T-helper 2 cell treated with Interferon-gamma antibody and Interleukin-4, amounts not matched to agents 100 ng/mL and 5 ng/mL, for 36 hours (primary cell): ENCODE results near the gene AGAP1. TPM values are rescaled to one million over a fixed set of nuclear protein-coding genes. Genes with fewer than 3 reads are reported as not detected.

Experiments
- intact Hi-C: fragments of 100-400 bp; cut with micrococcal nuclease; formaldehyde crosslinking; loops from one replicate; pipeline ENCODE4 v1.15.1; 2023
- total RNA-seq: library from RNA; stranded (reverse); gene quantifications from 2 replicates; pipeline ENCODE4 v1.2.3, GENCODE V29; 2022

AGAP1 gene
- total RNA-seq, 1 donor from 2014 or later, result 1.4 TPM

- intact Hi-C loops, result no loop called here
Measured at GRCh38 chr2:235546436-235546835, 52.6 kb downstream of the AGAP1 start.

GRCh38 chr2:235549735-235550377 lies 56.0 kb downstream of the AGAP1 start:
- intact Hi-C loops, result no loop called here

- intact Hi-C loops, result no loop called here
Measured at GRCh38 chr2:235550378-235550760, 56.5 kb downstream of the AGAP1 start.

DNA sequence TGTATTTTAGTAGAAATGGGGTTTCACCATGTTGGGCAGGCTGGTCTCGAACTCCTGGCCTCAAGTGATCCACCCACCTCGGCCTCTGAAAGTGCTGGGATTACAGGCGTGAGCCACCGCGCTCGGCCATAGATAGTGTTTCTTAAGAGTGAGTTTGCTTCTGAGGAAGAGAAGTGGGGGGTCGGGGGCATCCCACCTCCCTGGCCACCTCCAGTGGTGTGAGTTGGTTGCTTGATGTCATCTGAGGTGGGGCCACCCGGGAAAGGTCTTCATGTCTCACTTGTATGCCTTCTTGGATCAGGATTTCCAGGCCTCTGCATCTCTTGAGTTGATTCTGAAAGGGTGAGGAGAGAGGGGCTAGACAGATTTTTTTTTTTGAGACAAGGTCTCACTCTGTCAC lies 57.1 kb downstream of the AGAP1 start:
- intact Hi-C loops, result no loop called here

DNA sequence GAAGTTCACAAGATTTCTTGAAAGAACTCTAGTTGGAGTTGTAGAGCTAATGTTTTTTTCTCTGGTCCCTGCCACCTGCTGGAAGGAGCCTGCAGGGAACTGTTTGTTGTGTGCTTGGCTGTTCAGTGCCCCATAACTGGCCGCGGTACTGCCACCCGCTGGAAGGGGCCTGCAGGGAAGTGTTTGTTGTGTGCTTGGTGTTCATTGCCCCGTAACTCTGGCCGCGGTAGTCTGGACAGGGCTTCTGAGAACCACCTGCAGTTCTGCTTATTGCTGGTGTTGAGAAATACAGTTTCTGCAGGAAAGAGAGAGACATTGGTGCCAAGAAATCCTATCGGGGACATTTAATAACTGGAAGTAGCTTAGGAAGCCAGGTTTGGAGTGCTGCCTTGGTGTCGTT lies 58.1 kb downstream of the AGAP1 start:
- intact Hi-C loops, result no loop called here

- intact Hi-C loops, result no loop called here
Measured at GRCh38 chr2:235552671-235553070, 58.8 kb downstream of the AGAP1 start.

DNA sequence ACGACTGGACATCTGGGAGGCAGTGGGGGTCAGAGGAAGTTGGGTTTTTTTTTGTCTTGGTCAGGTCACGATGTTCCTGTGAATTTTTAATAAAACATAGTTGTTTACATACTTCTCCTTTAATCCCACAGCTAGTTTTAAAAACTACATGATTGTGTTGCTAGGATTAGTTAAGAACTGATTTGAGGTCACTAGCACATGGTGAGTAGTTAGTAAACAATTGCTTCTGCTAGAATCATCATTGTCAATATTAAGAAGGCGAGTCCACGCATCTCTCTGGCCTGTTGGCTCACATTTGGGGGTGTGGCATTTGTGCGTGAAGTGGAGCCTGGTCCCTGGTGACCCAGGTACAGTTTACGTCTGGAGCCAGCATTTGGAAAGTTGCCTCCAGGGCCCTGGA lies 59.4 kb downstream of the AGAP1 start:
- intact Hi-C loops, result no loop called here

DNA sequence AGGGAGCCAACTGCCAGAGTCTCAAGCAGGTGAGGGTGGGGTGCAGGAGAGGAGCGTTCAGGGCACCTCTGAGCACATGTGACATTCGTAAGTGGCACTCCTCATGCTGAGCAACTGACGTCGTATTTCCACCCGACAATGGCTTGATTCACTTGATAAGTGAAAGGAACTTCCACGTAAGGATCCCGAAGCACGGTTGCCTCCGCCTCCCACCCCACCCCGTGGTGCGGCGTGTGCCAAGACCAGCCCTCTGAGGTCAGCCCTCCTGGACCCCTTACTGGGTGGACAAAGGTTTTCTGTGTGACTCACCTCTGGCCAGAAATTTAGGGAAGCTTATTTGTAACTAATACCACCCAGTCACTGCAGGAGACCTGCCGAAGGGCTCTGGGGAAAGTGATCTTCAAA lies 59.9 kb downstream of the AGAP1 start:
- intact Hi-C loops, result no loop called here

- intact Hi-C loops, result no loop called here
Measured at GRCh38 chr2:235554385-235554784, 60.5 kb downstream of the AGAP1 start.

DNA sequence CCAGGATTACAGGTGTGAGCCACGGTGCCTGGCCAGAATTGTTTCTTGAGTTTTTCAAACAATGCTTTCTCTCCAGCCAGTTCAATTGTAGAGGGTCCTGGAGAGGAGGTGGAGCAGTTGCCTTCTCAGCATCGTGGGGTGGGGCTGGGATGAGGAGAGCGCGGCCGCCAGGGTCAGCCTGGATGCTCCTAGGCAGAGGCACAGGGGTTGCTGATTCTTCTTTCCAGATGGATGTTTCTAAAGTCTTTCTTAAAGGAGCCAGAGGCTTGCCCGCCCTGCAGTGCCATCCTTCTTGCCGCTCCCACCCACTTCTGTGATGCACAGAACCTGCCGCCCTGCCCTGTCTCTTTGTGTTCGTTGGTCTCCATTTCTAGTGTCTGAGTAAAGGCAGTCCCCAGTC lies 61.1 kb downstream of the AGAP1 start:
- intact Hi-C loops, result no loop called here

DNA sequence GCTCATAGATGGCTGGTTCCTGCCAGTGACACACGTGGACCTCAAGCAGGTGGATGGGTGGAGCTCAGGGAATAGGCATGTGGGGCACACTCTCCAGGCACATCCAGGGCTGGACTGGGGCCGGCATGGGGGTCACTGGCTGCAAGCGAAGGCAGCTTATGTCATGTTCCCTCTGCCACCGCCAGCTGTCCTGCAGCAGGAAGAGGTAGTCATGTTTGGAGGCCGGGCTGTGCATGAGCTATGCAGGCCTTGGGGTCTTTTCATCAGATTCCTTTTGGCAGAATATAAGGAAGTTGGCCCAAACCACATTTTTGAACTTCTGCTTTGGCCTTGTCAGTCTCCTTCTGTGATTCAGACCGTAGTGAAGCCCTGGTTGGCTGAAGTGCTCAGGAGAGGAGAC lies 61.5 kb downstream of the AGAP1 start:
- intact Hi-C loops, result no loop called here

DNA sequence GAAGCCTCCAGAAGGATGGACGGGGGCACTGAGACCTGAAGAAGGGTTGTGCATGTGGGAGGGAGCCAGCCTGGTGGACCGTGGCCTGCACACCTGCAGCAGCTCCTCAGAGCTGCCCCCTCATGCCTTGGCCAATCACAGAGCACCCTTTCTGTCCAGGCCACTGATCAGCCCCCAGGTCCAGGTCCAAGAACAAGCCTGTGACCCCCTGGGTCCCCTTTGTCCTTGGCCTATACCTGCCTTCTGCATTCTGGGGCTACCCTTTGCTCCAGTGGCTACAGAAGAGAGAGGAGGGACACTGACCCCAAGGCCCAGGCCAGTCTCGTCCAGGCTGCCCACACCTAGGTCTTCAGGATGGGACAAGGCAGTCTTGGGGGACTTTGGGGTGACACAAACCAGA lies 62.2 kb downstream of the AGAP1 start:
- intact Hi-C loops, result no loop called here

DNA sequence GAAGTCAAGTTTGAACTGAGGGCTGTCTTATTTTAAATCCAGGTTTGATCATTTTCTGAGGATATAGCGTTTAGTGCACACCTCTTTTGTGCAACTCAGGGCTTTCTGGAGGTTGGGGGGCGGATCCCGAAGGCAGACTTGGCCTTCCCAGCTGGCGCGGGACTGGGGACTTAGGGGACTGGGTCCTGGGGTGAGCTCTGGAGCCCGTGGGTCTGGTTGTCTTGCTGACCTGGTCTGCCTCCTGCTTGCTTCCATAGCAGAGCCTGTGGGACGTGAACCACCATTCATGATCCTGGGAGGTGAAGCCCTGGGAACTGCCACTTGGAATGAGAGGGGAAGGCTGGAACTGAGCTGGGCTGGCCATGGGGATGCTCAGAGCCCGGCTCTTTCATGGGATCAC lies 63.1 kb downstream of the AGAP1 start:
- intact Hi-C loops, result no loop called here

DNA sequence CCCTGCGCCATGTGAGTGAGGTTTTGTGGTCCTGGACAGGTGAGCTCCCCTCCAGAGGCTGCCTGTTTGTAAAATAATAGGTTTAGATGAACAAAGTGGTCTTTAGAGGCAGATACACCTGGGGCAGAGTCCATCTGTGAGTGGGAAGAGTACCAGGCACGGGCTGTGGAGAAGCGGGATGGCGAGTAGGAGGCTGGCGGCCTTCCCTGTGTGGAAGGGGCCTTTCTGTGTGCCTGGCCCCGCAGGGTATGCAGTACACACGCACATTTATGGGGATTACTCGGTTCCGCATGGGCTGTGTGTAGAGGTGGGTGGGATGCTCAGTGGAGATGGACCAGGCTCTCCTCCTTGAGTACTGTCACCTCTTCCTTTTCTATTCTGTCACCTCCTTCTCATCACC lies 64.1 kb downstream of the AGAP1 start:
- intact Hi-C loops, result no loop called here

DNA sequence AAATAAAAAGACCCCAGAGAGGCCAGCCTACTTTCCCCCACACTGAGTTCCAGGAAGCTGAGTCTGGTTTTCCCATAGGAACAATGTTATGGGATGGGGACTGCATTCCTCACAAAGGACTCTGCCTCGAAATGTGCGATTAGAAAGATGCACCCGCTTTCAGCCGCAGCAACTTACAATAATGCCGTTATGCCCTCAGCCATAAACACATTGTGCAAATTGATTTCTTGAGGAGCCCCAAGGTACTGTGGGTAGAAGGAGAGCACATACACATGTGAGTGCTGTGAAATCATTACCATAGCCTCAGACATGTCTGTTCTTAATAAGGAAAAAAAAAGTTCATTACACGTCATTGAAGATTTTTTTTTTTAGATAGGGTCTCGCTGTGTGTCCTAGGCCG lies 64.7 kb downstream of the AGAP1 start:
- intact Hi-C loops, result no loop called here

DNA sequence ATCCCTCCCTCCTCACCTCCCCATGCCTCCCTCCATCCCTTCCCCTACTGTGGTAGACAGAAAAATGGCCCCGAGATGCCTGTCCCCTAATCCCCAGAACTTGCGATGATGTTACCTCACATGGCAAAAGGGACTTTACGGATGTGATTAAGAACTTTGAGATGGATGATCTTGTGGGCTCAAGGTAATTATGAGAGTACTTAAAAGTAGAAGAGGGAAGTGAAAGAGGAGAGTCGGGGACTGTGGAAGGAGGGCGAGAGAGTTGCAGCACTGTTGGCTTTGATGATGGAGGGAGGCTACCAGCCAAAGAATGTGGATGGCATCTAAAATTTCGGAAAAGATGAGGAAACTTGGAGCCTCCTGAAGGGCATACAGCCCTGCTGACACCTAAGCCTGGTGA lies 66.5 kb downstream of the AGAP1 start:
- intact Hi-C loops, result no loop called here

DNA sequence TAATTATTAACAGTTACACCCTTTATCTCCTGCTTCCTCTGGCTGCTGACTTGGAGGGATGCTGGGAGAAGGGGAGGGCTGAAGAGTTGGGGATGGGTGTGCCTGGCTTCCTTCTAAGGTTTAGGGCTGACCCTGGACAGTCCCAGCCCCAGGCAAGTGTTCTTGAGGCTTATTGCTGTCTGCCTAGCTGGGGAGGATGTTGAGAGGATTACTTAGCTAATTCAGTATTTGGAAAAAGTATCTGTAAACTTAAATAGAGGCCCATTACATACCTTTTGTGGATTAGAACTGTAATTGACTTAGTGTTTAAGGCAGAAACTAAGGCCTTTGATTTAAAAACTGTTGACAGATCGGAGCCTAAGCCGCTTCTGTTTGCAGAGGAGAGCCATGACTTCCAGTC lies 67.6 kb downstream of the AGAP1 start:
- intact Hi-C loops, result no loop called here

DNA sequence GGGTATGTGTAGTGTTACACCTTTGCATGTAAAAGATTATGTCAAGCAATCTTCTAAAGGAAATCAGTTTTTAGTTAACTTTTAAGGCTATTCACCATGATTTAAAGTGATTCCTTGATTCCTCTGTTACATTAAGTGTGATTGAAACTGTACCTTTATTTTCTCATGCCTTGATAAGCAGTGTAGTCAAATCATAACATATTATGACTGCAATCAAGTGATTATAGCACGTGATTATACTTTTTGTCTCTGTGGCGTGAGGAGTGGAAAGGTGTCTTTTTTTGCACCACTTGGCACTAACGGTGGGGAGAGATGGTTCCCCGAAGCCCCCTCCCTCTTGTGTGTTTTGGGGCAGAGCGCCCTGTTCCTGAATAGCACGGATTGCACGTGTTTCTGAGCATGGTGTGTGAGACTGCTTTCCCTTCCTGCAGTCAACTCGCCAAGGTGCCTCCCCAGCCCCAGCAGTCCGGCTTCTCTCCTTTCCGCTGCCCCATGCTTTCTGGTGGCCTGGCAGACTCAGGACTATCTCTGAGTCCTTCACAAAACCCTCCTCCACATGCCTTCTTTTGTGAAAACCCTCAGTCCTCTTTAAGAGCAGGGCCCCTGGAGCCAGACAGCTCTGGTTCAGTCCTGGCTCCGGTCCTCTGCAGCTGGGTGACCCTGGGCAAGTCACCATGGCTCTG lies 68.4 kb downstream of the AGAP1 start:
- intact Hi-C loops, result no loop called here

DNA sequence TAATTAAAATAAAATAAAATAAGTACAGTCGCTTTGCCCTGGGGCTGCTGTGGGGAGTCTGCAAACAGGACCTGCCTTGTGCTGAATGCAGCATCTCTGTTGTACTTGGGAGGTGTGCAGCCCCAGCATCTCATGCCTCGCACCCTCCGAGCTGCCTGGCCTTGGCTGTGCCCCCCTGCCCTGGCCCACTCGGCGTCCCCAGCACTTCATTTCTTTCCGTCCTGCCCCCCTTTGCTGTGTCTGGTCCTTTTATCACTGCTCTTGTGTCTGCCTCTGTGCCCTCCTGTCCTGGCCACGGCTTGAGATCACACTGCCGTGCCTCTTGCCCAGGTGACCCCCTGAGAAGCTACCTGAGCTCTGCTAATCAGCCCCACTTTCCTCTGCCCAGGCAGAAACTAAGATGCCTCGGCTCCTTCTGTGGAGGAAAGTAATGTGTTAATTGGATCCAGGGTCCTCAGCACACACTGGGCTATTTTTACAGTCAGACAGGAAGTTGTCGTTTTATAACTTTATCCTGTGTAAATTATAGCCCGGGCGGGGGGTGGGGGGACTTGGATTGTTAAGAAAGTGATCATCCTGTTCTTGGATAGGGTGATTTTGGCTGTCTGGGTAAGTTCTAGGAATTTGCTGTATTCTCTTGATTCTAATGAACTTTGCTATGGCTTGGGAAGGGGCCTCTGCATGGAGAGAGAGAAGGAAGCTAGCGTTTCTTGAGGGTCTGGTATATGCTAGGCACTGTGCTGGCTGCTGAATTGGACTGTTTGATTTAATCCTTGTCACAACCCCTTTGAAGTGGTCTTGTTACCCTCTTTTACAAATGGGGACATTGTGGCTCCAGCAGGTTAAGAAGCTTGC lies 69.4 kb downstream of the AGAP1 start:
- intact Hi-C loops, result no loop called here

DNA sequence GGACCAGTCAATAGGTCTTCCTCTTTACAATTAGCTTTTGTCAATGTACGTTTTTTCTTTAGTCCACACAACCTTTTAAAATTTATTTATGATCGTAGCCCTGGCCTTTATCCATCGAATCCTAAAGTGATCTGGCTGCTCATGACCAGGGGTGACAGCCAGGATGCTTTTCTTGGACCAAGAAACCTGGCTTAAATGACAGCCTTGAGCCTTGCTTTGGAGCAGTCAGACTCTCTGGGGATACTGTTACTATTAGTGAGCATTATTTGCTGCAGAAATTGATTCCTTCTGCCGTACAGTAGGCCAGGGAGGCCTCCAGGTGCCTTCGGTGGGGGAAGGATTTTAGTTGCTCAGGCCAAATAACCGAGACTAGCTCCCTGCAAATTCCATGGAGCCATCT lies 70.2 kb downstream of the AGAP1 start:
- intact Hi-C loops, result no loop called here

- intact Hi-C loops, result no loop called here
Measured at GRCh38 chr2:235564884-235565530, 71.2 kb downstream of the AGAP1 start.

DNA sequence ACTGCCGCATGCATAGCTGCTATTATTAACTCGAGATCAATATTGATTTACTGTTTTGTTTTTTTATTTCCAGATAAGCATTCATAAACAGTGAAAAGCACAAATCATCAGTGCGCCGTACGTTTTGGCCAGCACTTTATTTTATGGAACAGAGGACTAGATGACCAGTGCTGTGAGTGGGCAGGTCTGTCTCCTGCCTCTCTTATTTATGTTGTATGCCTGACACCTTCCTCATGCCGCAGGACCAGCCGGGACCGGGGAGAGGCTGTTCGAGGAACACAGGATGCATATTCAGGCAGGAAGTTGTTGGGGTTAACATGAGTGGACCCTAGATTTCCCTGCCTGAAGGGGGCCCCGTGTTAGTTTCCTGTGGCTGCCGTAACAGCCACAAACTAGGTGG lies 72.6 kb downstream of the AGAP1 start:
- intact Hi-C loops, result no loop called here
